A549 (cell line): Measurements from ENCODE around the gene MEF2C.

Experiments
- ESRRA ChIP-seq: fragments of 150-350 bp; IDR thresholded peaks from 2 replicates; pipeline ENCODE4 v1.6.1; 2014; ENCODE audit warnings: mild to moderate bottlenecking, low read length, borderline replicate concordance
- HDAC2 ChIP-seq: fragments of 200-600 bp; sonication (generic); IDR thresholded peaks from 2 replicates; pipeline ENCODE4 v1.6.1; 2016
- HOXA7 ChIP-seq: fragments of 250-450 bp; sonication (Bioruptor Pico); IDR thresholded peaks from 2 replicates; pipeline ENCODE4 v1.5.0; 2020; ENCODE audit warnings: mild to moderate bottlenecking, moderate library complexity
- JUN ChIP-seq, 2 experiments: fragments of >200 bp; sonication (Bioruptor Twin); formaldehyde crosslinking; IDR thresholded peaks; 2 replicates in 1 of 2; 3 replicates in 1 of 2; pipeline ENCODE4 v1.6.1; 2016 to 2017
- JUNB ChIP-seq: fragments of >200 bp; sonication (Bioruptor Twin); formaldehyde crosslinking; IDR thresholded peaks from 2 replicates; pipeline ENCODE4 v1.6.1; 2016
- KDM5A ChIP-seq: fragments of 200-600 bp; sonication (generic); IDR thresholded peaks from 2 replicates; pipeline ENCODE4 v1.6.1; 2016; ENCODE audit warnings: antibody characterized with exemption, mild to moderate bottlenecking
- MAFK ChIP-seq: fragments of 450-650 bp; IDR thresholded peaks from 2 replicates; pipeline ENCODE4 v1.6.1; 2014; ENCODE audit not compliant: partially characterized antibody
- POLR2A ChIP-seq: IDR thresholded peaks from 2 replicates; pipeline ENCODE4 v1.6.1; 2012; ENCODE audit warnings: mild to moderate bottlenecking, low read length
- REST ChIP-seq: fragments of 200-600 bp; sonication (generic); IDR thresholded peaks from 2 replicates; pipeline ENCODE4 v1.6.1; 2016; ENCODE audit warnings: antibody characterized with exemption, mild to moderate bottlenecking, moderate library complexity
- ZFP36 ChIP-seq: fragments of 450-650 bp; IDR thresholded peaks from 2 replicates; pipeline ENCODE4 v1.6.1; 2014; ENCODE audit warnings: borderline replicate concordance; ENCODE audit not compliant: partially characterized antibody
- ZNF302 ChIP-seq: fragments of 250-450 bp; sonication (Bioruptor Pico); IDR thresholded peaks from 2 replicates; pipeline ENCODE4 v1.9.0; 2021; ENCODE audit warnings: inconsistent platforms, mild to moderate bottlenecking, moderate library complexity
- ZSCAN20 ChIP-seq: fragments of 250-450 bp; sonication (Bioruptor Pico); IDR thresholded peaks from 2 replicates; pipeline ENCODE4 v1.8.0; 2022; ENCODE audit warnings: mild to moderate bottlenecking, moderate library complexity
- TF ChIP-seq, protein P1 (sequence below): fragments of >200 bp; sonication (Bioruptor Twin); formaldehyde crosslinking; IDR thresholded peaks from 3 replicates; pipeline ENCODE4 v1.5.1; 2016
- TF ChIP-seq, protein P2 (sequence below): IDR thresholded peaks from 2 replicates; pipeline ENCODE4 v1.6.1; 2012

GRCh38 chr5:88768411-88768810 is 114.6 kb downstream of the MEF2C start:
- TF ChIP-seq, protein P1, sequence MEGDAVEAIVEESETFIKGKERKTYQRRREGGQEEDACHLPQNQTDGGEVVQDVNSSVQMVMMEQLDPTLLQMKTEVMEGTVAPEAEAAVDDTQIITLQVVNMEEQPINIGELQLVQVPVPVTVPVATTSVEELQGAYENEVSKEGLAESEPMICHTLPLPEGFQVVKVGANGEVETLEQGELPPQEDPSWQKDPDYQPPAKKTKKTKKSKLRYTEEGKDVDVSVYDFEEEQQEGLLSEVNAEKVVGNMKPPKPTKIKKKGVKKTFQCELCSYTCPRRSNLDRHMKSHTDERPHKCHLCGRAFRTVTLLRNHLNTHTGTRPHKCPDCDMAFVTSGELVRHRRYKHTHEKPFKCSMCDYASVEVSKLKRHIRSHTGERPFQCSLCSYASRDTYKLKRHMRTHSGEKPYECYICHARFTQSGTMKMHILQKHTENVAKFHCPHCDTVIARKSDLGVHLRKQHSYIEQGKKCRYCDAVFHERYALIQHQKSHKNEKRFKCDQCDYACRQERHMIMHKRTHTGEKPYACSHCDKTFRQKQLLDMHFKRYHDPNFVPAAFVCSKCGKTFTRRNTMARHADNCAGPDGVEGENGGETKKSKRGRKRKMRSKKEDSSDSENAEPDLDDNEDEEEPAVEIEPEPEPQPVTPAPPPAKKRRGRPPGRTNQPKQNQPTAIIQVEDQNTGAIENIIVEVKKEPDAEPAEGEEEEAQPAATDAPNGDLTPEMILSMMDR, result no peak
- TF ChIP-seq REST, result no peak
- TF ChIP-seq POLR2A, result no peak
- TF ChIP-seq JUNB, result no peak
- TF ChIP-seq JUN (IDR thresholded peaks at IDR 0.05), result no peak
- TF ChIP-seq, protein P2, sequence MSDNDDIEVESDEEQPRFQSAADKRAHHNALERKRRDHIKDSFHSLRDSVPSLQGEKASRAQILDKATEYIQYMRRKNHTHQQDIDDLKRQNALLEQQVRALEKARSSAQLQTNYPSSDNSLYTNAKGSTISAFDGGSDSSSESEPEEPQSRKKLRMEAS, result no peak
- no peak for TF ChIP-seq ZSCAN20
- TF ChIP-seq KDM5A, result no peak
- no peak for TF ChIP-seq HOXA7 (CRISPR knock-in tag)
- TF ChIP-seq ESRRA, result no peak
- no peak for TF ChIP-seq HDAC2
- no peak for TF ChIP-seq ZNF302 (CRISPR knock-in tag)
- TF ChIP-seq ZFP36, result no peak
- no peak for TF ChIP-seq MAFK
